Loucy (cell line): ENCODE measurements around the gene PKHD1.

Experiments used
- EZH2phosphoT487 ChIP-seq: fragments of 200-600 bp; IDR thresholded peaks from 2 replicates; pipeline ENCODE4 v1.6.1; 2018; ENCODE audit warnings: antibody characterized with exemption, mild to moderate bottlenecking, moderate library complexity, borderline replicate concordance
- TF ChIP-seq, protein P1 (sequence below): fragments of 200-600 bp; sonication (generic); conservative IDR thresholded peaks from 2 replicates; pipeline ENCODE4 v1.5.1; 2014; ENCODE audit warnings: mild to moderate bottlenecking, antibody characterized with exemption, low read length

DNA sequence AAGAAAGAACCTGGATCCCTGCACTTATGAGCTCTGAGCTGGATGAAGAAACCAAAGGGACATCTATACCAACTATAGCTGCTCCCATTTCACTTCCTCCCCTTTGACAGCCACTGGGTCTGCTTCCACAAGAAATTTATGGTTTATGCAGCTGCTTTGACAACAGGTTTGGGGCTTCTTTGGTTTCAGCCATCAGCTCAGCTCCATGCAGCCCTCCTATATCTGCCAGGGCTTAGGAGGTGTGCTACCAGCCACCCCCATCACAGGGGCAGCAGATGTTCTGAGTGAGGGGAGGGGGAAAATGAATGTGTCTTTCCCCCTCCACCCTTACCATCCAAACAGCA, 29.2 kb upstream of the PKHD1 start:
- TF ChIP-seq, protein P1, sequence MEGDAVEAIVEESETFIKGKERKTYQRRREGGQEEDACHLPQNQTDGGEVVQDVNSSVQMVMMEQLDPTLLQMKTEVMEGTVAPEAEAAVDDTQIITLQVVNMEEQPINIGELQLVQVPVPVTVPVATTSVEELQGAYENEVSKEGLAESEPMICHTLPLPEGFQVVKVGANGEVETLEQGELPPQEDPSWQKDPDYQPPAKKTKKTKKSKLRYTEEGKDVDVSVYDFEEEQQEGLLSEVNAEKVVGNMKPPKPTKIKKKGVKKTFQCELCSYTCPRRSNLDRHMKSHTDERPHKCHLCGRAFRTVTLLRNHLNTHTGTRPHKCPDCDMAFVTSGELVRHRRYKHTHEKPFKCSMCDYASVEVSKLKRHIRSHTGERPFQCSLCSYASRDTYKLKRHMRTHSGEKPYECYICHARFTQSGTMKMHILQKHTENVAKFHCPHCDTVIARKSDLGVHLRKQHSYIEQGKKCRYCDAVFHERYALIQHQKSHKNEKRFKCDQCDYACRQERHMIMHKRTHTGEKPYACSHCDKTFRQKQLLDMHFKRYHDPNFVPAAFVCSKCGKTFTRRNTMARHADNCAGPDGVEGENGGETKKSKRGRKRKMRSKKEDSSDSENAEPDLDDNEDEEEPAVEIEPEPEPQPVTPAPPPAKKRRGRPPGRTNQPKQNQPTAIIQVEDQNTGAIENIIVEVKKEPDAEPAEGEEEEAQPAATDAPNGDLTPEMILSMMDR, result no peak
- TF ChIP-seq EZH2phosphoT487, result no peak
